ENCODE results near the gene ELFN1.

Gene ELFN1

GRCh38 chr7:1626769-1627168, 43.3 kb upstream of the ELFN1 start:
- no peak for TF ChIP-seq CTCF (conservative IDR thresholded peaks at IDR 0.05; ENCODE audit: low read depth)
- no peak for DNase-seq (ENCODE audit: low spot score)
- ChIA-PET CTCF (no interaction called here), POLR2A (ENCODE audit: low non-redundant PET) (no interaction called here)
- H3K27ac ChIP-seq = no peak overlapping the region

GRCh38 chr7:1630700-1631336, 39.3 kb upstream of the ELFN1 start:
- CTCF ChIA-PET = no interaction called here
- DNase-seq (ENCODE audit: low spot score) = no peak
- TF ChIP-seq CTCF (conservative IDR thresholded peaks at IDR 0.05; ENCODE audit: low read depth) = no peak
- POLR2A ChIA-PET (ENCODE audit: low non-redundant PET) = no interaction called here
- H3K27ac ChIP-seq = no peak overlapping the region

- no peak for TF ChIP-seq CTCF (conservative IDR thresholded peaks at IDR 0.05; ENCODE audit: low read depth)
- DNase-seq (ENCODE audit: low spot score) = no peak
- no peak overlapping the region for H3K27ac ChIP-seq
- POLR2A ChIA-PET (ENCODE audit: low non-redundant PET) = no interaction called here
- CTCF ChIA-PET = interaction anchor here (0.8 kb wide), 1 partner anchor 19 kb away, joined by 5 read pairs; no protein-coding TSS in a partner anchor
Measured at GRCh38 chr7:1631678-1632077, 38.4 kb upstream of the ELFN1 start.

- ChIA-PET POLR2A (ENCODE audit: low non-redundant PET) (interaction anchor here (0.6 kb wide), 1 partner anchor 128 kb away, joined by 3 read pairs; no protein-coding TSS in a partner anchor), CTCF (no interaction called here)
- no peak for TF ChIP-seq CTCF (conservative IDR thresholded peaks at IDR 0.05; ENCODE audit: low read depth)
- no peak overlapping the region for H3K27ac ChIP-seq
- DNase-seq (ENCODE audit: low spot score) = no peak
Measured at GRCh38 chr7:1632506-1632905, 37.6 kb upstream of the ELFN1 start.

- ChIA-PET POLR2A (ENCODE audit: low non-redundant PET) (interaction anchor here (0.6 kb wide), 1 partner anchor 127 kb away, joined by 3 read pairs; no protein-coding TSS in a partner anchor), CTCF (no interaction called here)
- no peak for DNase-seq (ENCODE audit: low spot score)
- no peak for TF ChIP-seq CTCF (conservative IDR thresholded peaks at IDR 0.05; ENCODE audit: low read depth)
- H3K27ac ChIP-seq = no peak overlapping the region
Measured at GRCh38 chr7:1632916-1633785, 36.9 kb upstream of the ELFN1 start.

- no peak for DNase-seq (ENCODE audit: low spot score)
- POLR2A ChIA-PET (ENCODE audit: low non-redundant PET) = no interaction called here
- CTCF ChIA-PET = interaction anchor here (0.6 kb wide), 1 partner anchor 741 kb away, joined by 3 read pairs; no protein-coding TSS in a partner anchor
- H3K27ac ChIP-seq = no peak overlapping the region
- TF ChIP-seq CTCF (conservative IDR thresholded peaks at IDR 0.05; ENCODE audit: low read depth) = no peak
Measured at GRCh38 chr7:1635401-1635800, 34.7 kb upstream of the ELFN1 start.

Measured in RWPE1 (cell line).